IMR-90 (cell line): ENCODE measurements around the gene ZNF19. TPM values are rescaled to one million over a fixed set of nuclear protein-coding genes. Genes with fewer than 3 reads are reported as not detected.

ENCODE experiments used
- ATAC-seq: fragments of 200-7000 bp; cut with Tn5 transposase; 2 replicates; pipeline ENCODE4 v1.9.1; 2020; ENCODE audit warnings: low read depth, mild to moderate bottlenecking, moderate library complexity
- BruUV-seq: library from RNA; stranded (reverse); fragments of 400-500 nt; replicated peaks from 2 replicates; lab custom pipeline; 2021; lab: Mats Ljungman, UMichigan
- CTCF ChIA-PET: fragments of 300-600 bp; formaldehyde crosslinking; extraction: SDS; loops from one replicate; lab custom pipeline; 2021; ENCODE audit warnings: antibody characterized with exemption; lab: Yijun Ruan, JAX
- POLR2A ChIA-PET: fragments of 300-600 bp; sonication (Branson Sonifier 250); formaldehyde crosslinking; loops from one replicate; lab custom pipeline; 2022; ENCODE audit warnings: antibody characterized with exemption; ENCODE audit not compliant: unreplicated experiment; lab: Charles Lee
- DNase-seq: peaks from one replicate; pipeline ENCODE4 v3.0.0; 2013
- H2AFZ ChIP-seq: replicated peaks from 2 replicates; pipeline ENCODE3; 2013; ENCODE audit warnings: low read length, mild to moderate bottlenecking; ENCODE audit not compliant: poor library complexity
- H2AK5ac ChIP-seq: 2 replicates; pipeline ENCODE4 v1.6.1; 2013; ENCODE audit warnings: low read depth, low read length, inconsistent platforms
- H2AK9ac ChIP-seq: replicated peaks from 2 replicates; pipeline ENCODE3; 2013; ENCODE audit warnings: mild to moderate bottlenecking, low read depth, low read length, moderate library complexity; ENCODE audit not compliant: poor library complexity
- H2BK120ac ChIP-seq: 2 replicates; pipeline ENCODE4 v1.6.1; 2013; ENCODE audit warnings: low read depth, low read length, inconsistent platforms
- H2BK15ac ChIP-seq: 3 replicates; pipeline ENCODE4 v1.6.1; 2013; ENCODE audit warnings: low read depth, low read length, inconsistent platforms
- H2BK20ac ChIP-seq: 2 replicates; pipeline ENCODE4 v1.6.1; 2013; ENCODE audit warnings: low read depth, mild to moderate bottlenecking, inconsistent platforms, low read length, moderate library complexity
- H2BK5ac ChIP-seq: 2 replicates; pipeline ENCODE4 v1.6.1; 2013; ENCODE audit warnings: mild to moderate bottlenecking, low read depth, low read length, inconsistent platforms; ENCODE audit not compliant: poor library complexity, severe bottlenecking
- H3K14ac ChIP-seq: replicated peaks from 2 replicates; pipeline ENCODE4 v1.6.1; 2013; ENCODE audit warnings: low read depth, low read length, inconsistent platforms
- H3K18ac ChIP-seq: 2 replicates; pipeline ENCODE4 v1.6.1; 2013; ENCODE audit warnings: low read depth, low read length, control low read depth
- H3K23ac ChIP-seq: 2 replicates; pipeline ENCODE4 v1.6.1; 2013; ENCODE audit warnings: low read depth, low read length, inconsistent platforms
- H3K27ac ChIP-seq: 2 replicates; pipeline ENCODE4 v1.5.1; 2013; ENCODE audit warnings: mild to moderate bottlenecking, control low read depth, low read length; ENCODE audit not compliant: insufficient read depth
- H3K27me3 ChIP-seq: 2 replicates; pipeline ENCODE4 v1.6.1; 2013; ENCODE audit warnings: low read length; ENCODE audit not compliant: control insufficient read depth, insufficient read depth
- H3K36me3 ChIP-seq: 2 replicates; pipeline ENCODE4 v1.6.1; 2013; ENCODE audit warnings: low read length, mixed read lengths; ENCODE audit not compliant: control insufficient read depth, insufficient read depth
- H3K4ac ChIP-seq: 2 replicates; pipeline ENCODE4 v1.6.1; 2013; ENCODE audit warnings: low read depth, low read length, inconsistent platforms
- H3K4me1 ChIP-seq: 2 replicates; pipeline ENCODE4 v1.6.1; 2013; ENCODE audit warnings: low read length, mixed read lengths; ENCODE audit not compliant: control insufficient read depth, insufficient read depth
- H3K4me2 ChIP-seq: 2 replicates; pipeline ENCODE4 v1.6.1; 2013; ENCODE audit warnings: low read depth, mild to moderate bottlenecking, control low read depth, low read length, moderate library complexity
- H3K4me3 ChIP-seq: 2 replicates; pipeline ENCODE4 v1.5.1; 2013; ENCODE audit warnings: low read depth, mild to moderate bottlenecking, control low read depth, low read length, moderate library complexity; ENCODE audit not compliant: insufficient read depth
- H3K56ac ChIP-seq: 2 replicates; pipeline ENCODE4 v1.6.1; 2013; ENCODE audit warnings: low read length, inconsistent platforms; ENCODE audit not compliant: insufficient read depth; ENCODE audit errors: extremely low read depth
- H3K79me1 ChIP-seq, 2 experiments: 2 replicates each; pipeline ENCODE4 v1.6.1; 2013; ENCODE audit warnings: low read length in 2 of 2, inconsistent platforms in 1 of 2, low read depth in 1 of 2
- H3K9ac ChIP-seq: 2 replicates; pipeline ENCODE4 v1.6.1; 2013; ENCODE audit warnings: low read depth, low read length, control low read depth
- H3K9me1 ChIP-seq: 2 replicates; pipeline ENCODE4 v1.6.1; 2013; ENCODE audit warnings: low read length, inconsistent platforms; ENCODE audit not compliant: insufficient read depth
- H3K9me3 ChIP-seq: 2 replicates; pipeline ENCODE4 v1.6.1; 2013; ENCODE audit warnings: low read length; ENCODE audit not compliant: control insufficient read depth, insufficient read depth
- H4K20me1 ChIP-seq: 2 replicates; pipeline ENCODE4 v1.6.1; 2013; ENCODE audit warnings: low read length, inconsistent platforms; ENCODE audit not compliant: insufficient read depth
- H4K5ac ChIP-seq: 2 replicates; pipeline ENCODE4 v1.6.1; 2013; ENCODE audit warnings: mild to moderate bottlenecking, low read depth, low read length, control low read depth
- H4K8ac ChIP-seq, 2 experiments: 2 replicates each; pipeline ENCODE4 v1.6.1; 2013; ENCODE audit warnings: low read depth in 2 of 2, low read length in 2 of 2, control low read depth in 1 of 2, inconsistent platforms in 1 of 2
- H4K91ac ChIP-seq: 2 replicates; pipeline ENCODE4 v1.6.1; 2013; ENCODE audit warnings: low read depth, low read length, inconsistent platforms; ENCODE audit not compliant: insufficient read depth
- BHLHE40 ChIP-seq: fragments of 150-350 bp; IDR thresholded peaks from 2 replicates; pipeline ENCODE4 v1.6.1; 2016; ENCODE audit warnings: mild to moderate bottlenecking, low read depth, low read length
- CEBPB ChIP-seq: IDR thresholded peaks from 2 replicates; pipeline ENCODE4 v1.6.1; 2012; ENCODE audit warnings: low read depth, low read length, improper control_type of control experiment
- CHD1 ChIP-seq: IDR thresholded peaks from 2 replicates; pipeline ENCODE4 v1.6.1; 2012; ENCODE audit warnings: low read depth, low read length, improper control_type of control experiment
- FOS ChIP-seq: fragments of 150-350 bp; IDR thresholded peaks from 2 replicates; pipeline ENCODE4 v1.6.1; 2016; ENCODE audit warnings: low read depth, low read length
- MAFK ChIP-seq: IDR thresholded peaks from 2 replicates; pipeline ENCODE4 v1.6.1; 2012; ENCODE audit warnings: low read depth, low read length, improper control_type of control experiment
- MAZ ChIP-seq: IDR thresholded peaks from 2 replicates; pipeline ENCODE4 v1.6.1; 2012; ENCODE audit warnings: low read depth, mild to moderate bottlenecking, low read length, improper control_type of control experiment, moderate library complexity, borderline replicate concordance
- MXI1 ChIP-seq: IDR thresholded peaks from 2 replicates; pipeline ENCODE4 v1.6.1; 2012; ENCODE audit warnings: low read depth, mild to moderate bottlenecking, low read length, moderate library complexity, borderline replicate concordance
- NFE2L2 ChIP-seq: fragments of 150-350 bp; IDR thresholded peaks from 2 replicates; pipeline ENCODE4 v1.6.1; 2016; ENCODE audit warnings: low read depth, mild to moderate bottlenecking, low read length
- POLR2A ChIP-seq: IDR thresholded peaks from 2 replicates; pipeline ENCODE4 v1.6.1; 2012; ENCODE audit warnings: mild to moderate bottlenecking, low read depth, low read length
- RAD21 ChIP-seq: IDR thresholded peaks from 2 replicates; pipeline ENCODE4 v1.6.1; 2012; ENCODE audit warnings: low read length, improper control_type of control experiment
- RCOR1 ChIP-seq: IDR thresholded peaks from 2 replicates; pipeline ENCODE4 v1.6.1; 2012; ENCODE audit warnings: mild to moderate bottlenecking, low read length, improper control_type of control experiment; ENCODE audit not compliant: insufficient replicate concordance
- RFX5 ChIP-seq: IDR thresholded peaks from 2 replicates; pipeline ENCODE4 v1.8.0; 2012; ENCODE audit warnings: low read depth, mild to moderate bottlenecking, low read length, moderate library complexity
- SMC3 ChIP-seq: fragments of 150-350 bp; IDR thresholded peaks from 2 replicates; pipeline ENCODE4 v1.6.1; 2016; ENCODE audit warnings: low read depth, mild to moderate bottlenecking, antibody characterized with exemption, low read length, moderate library complexity
- WGBS, 2 experiments: methylation state at CpG; one replicate each; pipeline versions ENCODE4 v1.1.5 to v1.1.7; 2013; ENCODE audit warnings: missing lambda C conversion rate in 2 of 2; ENCODE audit not compliant: insufficient read length in 1 of 2; ENCODE audit errors: extremely low coverage in 2 of 2; 5-methylcytosine and 5-hydroxymethylcytosine counted together
- dilution Hi-C: fragments of 300-500 bp; cut with HindIII; formaldehyde crosslinking; loops from one replicate; pipeline ENCODE4 v1.14.3; 2018; ENCODE audit warnings: low sequenced_read_pairs; ENCODE audit not compliant: unreplicated experiment
- in situ Hi-C: fragments of 300-500 bp; cut with MboI; formaldehyde crosslinking; loops from 3 replicates; pipeline ENCODE4 v1.14.3; 2019; ENCODE audit warnings: low sequenced_read_pairs, inconsistent platforms, mixed read lengths
- intact Hi-C: fragments of 100-400 bp; cut with micrococcal nuclease; formaldehyde crosslinking; loops from 2 replicates; pipeline ENCODE4 v1.10.0; 2022
- polyA plus RNA-seq, 3 experiments: library from polyadenylated mRNA; depleted of rRNA; stranded (reverse); fragments of >200 nt; gene quantifications; 2 replicates each; pipeline ENCODE4 v1.2.3, GENCODE V29; 2012; ENCODE audit warnings: low replicate concordance in 1 of 3
- total RNA-seq: library from RNA; depleted of rRNA; stranded (reverse); fragments of >200 nt; gene quantifications from 2 replicates; pipeline ENCODE4 v1.2.3, GENCODE V29; 2012
- TF ChIP-seq, protein P1 (sequence below): fragments of 150-350 bp; IDR thresholded peaks from 2 replicates; pipeline ENCODE4 v1.6.1; 2017; ENCODE audit warnings: mild to moderate bottlenecking, antibody characterized with exemption, low read length, low read depth
- TF ChIP-seq, protein P2 (sequence below): fragments of 150-350 bp; IDR thresholded peaks from 2 replicates; pipeline ENCODE4 v1.6.1; 2016; ENCODE audit warnings: low read depth, mild to moderate bottlenecking, low read length, moderate library complexity, borderline replicate concordance
- TF ChIP-seq, protein P3 (sequence below): conservative IDR thresholded peaks from 2 replicates; pipeline ENCODE4 v1.5.1; 2012; ENCODE audit warnings: mild to moderate bottlenecking, low read depth, low read length, improper control_type of control experiment

Gene ZNF19
- total and polyA plus RNA-seq, 2 of the 4 experiments (the other 2 are of a cell fraction), result 0.89 to 2.9 TPM

DNA sequence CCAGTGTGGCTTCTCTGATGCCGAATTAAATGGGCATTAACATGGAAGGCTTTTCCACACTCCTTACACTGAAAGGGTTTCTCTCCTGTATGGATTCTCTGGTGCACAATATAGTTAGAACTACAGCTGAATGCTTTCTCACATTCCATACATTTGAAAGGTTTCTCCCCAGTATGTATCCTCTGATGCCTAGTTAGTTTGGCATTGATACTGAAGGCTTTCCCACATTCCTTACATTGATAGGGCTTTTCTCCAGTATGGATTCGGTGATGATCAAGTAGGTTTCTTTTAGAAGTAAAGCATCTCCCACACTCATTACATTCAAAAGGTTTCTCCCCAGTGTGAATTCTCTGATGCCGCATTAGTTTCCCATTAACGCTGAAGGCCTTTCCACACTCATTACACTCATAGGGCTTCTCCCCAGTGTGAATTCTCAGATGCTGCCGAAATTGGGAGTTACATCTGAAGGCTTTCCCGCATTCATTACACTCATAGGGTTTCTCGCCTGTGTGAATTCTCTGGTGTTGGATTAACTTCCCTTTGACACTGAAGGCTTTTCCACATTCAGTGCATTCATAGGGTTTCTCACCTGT lies 40.8 kb downstream of the ZNF19 start:
- H3K4me2 ChIP-seq, result no peak overlapping the region
- peaks cover 42% of the 10 kb centered on the region for H3K36me3 ChIP-seq
- H3K9me3 ChIP-seq, result peaks cover 78% of the 10 kb centered on the region
- no peak overlapping the region for H3K18ac ChIP-seq
- no peak overlapping the region for H3K27ac ChIP-seq
- no TSS peak for BruUV-seq
- H3K23ac ChIP-seq, result no peak overlapping the region
- TF ChIP-seq RFX5 (no peak), POLR2A (no peak), MAZ (no peak), MAFK (no peak), MXI1 (no peak), RAD21 (no peak), CEBPB (no peak), BHLHE40 (no peak), FOS (no peak), RCOR1 (no peak), NFE2L2 (no peak), CHD1 (no peak), SMC3 (no peak)
- TF ChIP-seq, protein P1, sequence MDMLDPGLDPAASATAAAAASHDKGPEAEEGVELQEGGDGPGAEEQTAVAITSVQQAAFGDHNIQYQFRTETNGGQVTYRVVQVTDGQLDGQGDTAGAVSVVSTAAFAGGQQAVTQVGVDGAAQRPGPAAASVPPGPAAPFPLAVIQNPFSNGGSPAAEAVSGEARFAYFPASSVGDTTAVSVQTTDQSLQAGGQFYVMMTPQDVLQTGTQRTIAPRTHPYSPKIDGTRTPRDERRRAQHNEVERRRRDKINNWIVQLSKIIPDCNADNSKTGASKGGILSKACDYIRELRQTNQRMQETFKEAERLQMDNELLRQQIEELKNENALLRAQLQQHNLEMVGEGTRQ, result no peak
- TF ChIP-seq, protein P2, sequence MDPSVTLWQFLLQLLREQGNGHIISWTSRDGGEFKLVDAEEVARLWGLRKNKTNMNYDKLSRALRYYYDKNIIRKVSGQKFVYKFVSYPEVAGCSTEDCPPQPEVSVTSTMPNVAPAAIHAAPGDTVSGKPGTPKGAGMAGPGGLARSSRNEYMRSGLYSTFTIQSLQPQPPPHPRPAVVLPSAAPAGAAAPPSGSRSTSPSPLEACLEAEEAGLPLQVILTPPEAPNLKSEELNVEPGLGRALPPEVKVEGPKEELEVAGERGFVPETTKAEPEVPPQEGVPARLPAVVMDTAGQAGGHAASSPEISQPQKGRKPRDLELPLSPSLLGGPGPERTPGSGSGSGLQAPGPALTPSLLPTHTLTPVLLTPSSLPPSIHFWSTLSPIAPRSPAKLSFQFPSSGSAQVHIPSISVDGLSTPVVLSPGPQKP, result no peak
- TF ChIP-seq, protein P3, sequence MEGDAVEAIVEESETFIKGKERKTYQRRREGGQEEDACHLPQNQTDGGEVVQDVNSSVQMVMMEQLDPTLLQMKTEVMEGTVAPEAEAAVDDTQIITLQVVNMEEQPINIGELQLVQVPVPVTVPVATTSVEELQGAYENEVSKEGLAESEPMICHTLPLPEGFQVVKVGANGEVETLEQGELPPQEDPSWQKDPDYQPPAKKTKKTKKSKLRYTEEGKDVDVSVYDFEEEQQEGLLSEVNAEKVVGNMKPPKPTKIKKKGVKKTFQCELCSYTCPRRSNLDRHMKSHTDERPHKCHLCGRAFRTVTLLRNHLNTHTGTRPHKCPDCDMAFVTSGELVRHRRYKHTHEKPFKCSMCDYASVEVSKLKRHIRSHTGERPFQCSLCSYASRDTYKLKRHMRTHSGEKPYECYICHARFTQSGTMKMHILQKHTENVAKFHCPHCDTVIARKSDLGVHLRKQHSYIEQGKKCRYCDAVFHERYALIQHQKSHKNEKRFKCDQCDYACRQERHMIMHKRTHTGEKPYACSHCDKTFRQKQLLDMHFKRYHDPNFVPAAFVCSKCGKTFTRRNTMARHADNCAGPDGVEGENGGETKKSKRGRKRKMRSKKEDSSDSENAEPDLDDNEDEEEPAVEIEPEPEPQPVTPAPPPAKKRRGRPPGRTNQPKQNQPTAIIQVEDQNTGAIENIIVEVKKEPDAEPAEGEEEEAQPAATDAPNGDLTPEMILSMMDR, result no peak
- ATAC-seq (no peak), DNase-seq (no peak)
- dilution Hi-C loops, result no loop called here
- no peak overlapping the region for H2BK20ac ChIP-seq
- H3K9ac ChIP-seq, result no peak overlapping the region
- H3K79me1 ChIP-seq, result peaks cover 0 to 9% of the 10 kb centered on the region in 2 experiments; a peak in 1 of 4 replicates
- H3K4ac ChIP-seq, result no peak overlapping the region
- no peak overlapping the region for H2AK9ac ChIP-seq
- H3K9me1 ChIP-seq, result no peaks in the 10 kb centered on the region
- H2BK120ac ChIP-seq, result no peak overlapping the region
- no peak overlapping the region for H3K56ac ChIP-seq
- CTCF ChIA-PET, result no interaction called here
- H3K14ac ChIP-seq, result no peak overlapping the region
- H3K4me1 ChIP-seq, result no peaks in the 10 kb centered on the region
- H4K8ac ChIP-seq, result no peak overlapping the region
- intact Hi-C loops, result no loop called here
- no peak overlapping the region for H4K91ac ChIP-seq
- H3K27me3 ChIP-seq, result no peaks in the 10 kb centered on the region
- no peak overlapping the region for H2AK5ac ChIP-seq
- in situ Hi-C loops, result no loop called here
- WGBS, 2 experiments, result no CpG with 5 or more reads among the region's 7 CpGs
- H2AFZ ChIP-seq, result no peak overlapping the region
- no peak overlapping the region for H3K4me3 ChIP-seq
- POLR2A ChIA-PET, result no interaction called here
- H2BK5ac ChIP-seq, result no peak overlapping the region
- H2BK15ac ChIP-seq, result no peak overlapping the region
- no peaks in the 10 kb centered on the region for H4K20me1 ChIP-seq
- no peak overlapping the region for H4K5ac ChIP-seq
